Pancreas (tissue), 10 donors: Measurements from ENCODE around the gene ADCY2. TPM values are rescaled to one million over a fixed set of nuclear protein-coding genes. Genes with fewer than 3 reads are reported as not detected.

Experiments
- ATAC-seq, 4 donors: fragments of 200-7000 bp; cut with Tn5 transposase; one replicate each; pipeline versions ENCODE4 v1.8.0 to v1.9.1; 2020; ENCODE audit warnings: mild to moderate bottlenecking in 4 of 4, moderate library complexity in 4 of 4
- DNase-seq, 6 donors: peaks; one replicate each; pipeline ENCODE4 v3.0.0-alpha.2; 2020
- FAIRE-seq: peaks from 2 replicates; lab custom pipeline; 2012; peaks lifted over from hg19 to GRCh38; lab: Jason Lieb, UNC
- H3K27ac ChIP-seq, 4 donors: fragments of 200-600 bp; sonication (generic); 1 replicate in 3 of 4; 2 replicates in 1 of 4; pipeline versions ENCODE4 v1.5.0 to v1.8.0; 2020
- H3K27me3 ChIP-seq, 4 donors: fragments of 200-600 bp; one replicate each; pipeline ENCODE4 v1.8.0; 2021
- H3K36me3 ChIP-seq, 3 donors: fragments of 200-600 bp; sonication (generic) in 1 of 3; one replicate each; pipeline versions ENCODE4 v1.5.0 to v1.8.0; 2020 to 2021
- H3K4me1 ChIP-seq, 3 donors: fragments of 200-600 bp; one replicate each; pipeline ENCODE4 v1.8.0; 2021
- H3K4me3 ChIP-seq, 4 donors: fragments of 200-600 bp; sonication (generic) in 2 of 4; one replicate each; pipeline versions ENCODE4 v1.5.0 to v1.8.0; 2020 to 2021
- H3K9me3 ChIP-seq, 4 donors: fragments of 200-600 bp; one replicate each; pipeline ENCODE4 v1.8.0; 2021
- WGBS, 2 donors: extraction: QIAGEN DNeasy Blood & Tissue Kit; methylation state at CpG; one replicate each; pipeline ENCODE4 v1.1.7; 2013; 5-methylcytosine and 5-hydroxymethylcytosine counted together
- intact Hi-C, 3 donors: fragments of 100-400 bp; cut with DNase I; formaldehyde crosslinking; loops; one replicate each; pipeline versions ENCODE4 v1.11.1 to v1.14.2; 2022
- polyA plus RNA-seq, 2 donors: library from polyadenylated mRNA; stranded (reverse); fragments of 200-250 nt; gene quantifications; one replicate each; pipeline ENCODE4 v1.2.3, GENCODE V29; 2013
- total RNA-seq, 6 donors: library from RNA; stranded (reverse); fragmentation: NEBNext Ultra II Directional in 4 of 6; extraction: Animal tissue kit (Norgen Biotek cat#: 25700) in 4 of 6; gene quantifications; one replicate each; pipeline versions ENCODE4 v1.2.1 to v1.2.4, GENCODE V29; 2021 to 2023
- TF ChIP-seq, protein P1 (sequence below), 4 donors: fragments of 200-600 bp; sonication (generic) in 3 of 4; IDR thresholded peaks; one replicate each; pipeline versions ENCODE4 v1.5.0 to v1.8.0; 2021; ENCODE audit warnings: antibody characterized with exemption in 4 of 4
- donor health status: healthy with polysubstance abuse.
- donor health status: DM: no; HTN: no; CAD: no; lungs with moderate emphysema.
- donor health status: DM: no; HTN: no; CAD: no.
- donor health status: control.
- donor health status: control.
- donor health status: Bipolar disorder and iron deficiency.
- donor health status: DM: yes; HTN: yes; CAD: no.
- donor health status: DM: no; HTN: no; CAD: no.
- donor health status: DM: no; HTN: no; CAD: no.
- donor health status: DM: yes; HTN: yes; CAD: no.

ADCY2 gene
- total and polyA plus RNA-seq, 8 donors = 0.19 to 2.2 (median 0.50) TPM

DNA sequence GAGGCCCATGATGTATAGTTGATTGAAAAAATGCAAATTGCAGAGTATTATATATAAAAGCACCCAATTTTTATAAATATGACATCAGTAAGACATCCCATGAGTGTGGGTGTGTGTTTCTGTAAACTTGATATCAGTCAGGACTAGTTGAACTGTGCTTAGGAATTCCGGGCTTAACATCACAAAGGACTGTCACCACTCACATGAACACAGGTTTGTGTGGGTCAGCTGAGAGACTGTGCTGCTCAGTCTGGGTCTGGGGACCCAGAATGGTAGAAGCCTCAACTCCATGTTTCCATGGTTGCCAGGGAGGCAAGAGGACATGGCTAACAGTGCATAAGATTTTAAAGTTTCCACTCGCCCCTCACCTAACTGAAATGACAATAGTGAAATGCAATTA is 120.3 kb downstream of the ADCY2 start:
- DNase-seq (no peak), FAIRE-seq (no peak), ATAC-seq (no peak)
- H3K36me3 ChIP-seq = no peaks in the 10 kb centered on the region
- intact Hi-C loops = no loop called here
- H3K27ac ChIP-seq = no peak overlapping the region
- TF ChIP-seq, protein P1, sequence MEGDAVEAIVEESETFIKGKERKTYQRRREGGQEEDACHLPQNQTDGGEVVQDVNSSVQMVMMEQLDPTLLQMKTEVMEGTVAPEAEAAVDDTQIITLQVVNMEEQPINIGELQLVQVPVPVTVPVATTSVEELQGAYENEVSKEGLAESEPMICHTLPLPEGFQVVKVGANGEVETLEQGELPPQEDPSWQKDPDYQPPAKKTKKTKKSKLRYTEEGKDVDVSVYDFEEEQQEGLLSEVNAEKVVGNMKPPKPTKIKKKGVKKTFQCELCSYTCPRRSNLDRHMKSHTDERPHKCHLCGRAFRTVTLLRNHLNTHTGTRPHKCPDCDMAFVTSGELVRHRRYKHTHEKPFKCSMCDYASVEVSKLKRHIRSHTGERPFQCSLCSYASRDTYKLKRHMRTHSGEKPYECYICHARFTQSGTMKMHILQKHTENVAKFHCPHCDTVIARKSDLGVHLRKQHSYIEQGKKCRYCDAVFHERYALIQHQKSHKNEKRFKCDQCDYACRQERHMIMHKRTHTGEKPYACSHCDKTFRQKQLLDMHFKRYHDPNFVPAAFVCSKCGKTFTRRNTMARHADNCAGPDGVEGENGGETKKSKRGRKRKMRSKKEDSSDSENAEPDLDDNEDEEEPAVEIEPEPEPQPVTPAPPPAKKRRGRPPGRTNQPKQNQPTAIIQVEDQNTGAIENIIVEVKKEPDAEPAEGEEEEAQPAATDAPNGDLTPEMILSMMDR (IDR thresholded peaks at IDR 0.05) = no peak
- no peaks in the 10 kb centered on the region for H3K4me1 ChIP-seq
- WGBS, 2 donors = 54 to 65% methylated on average over 2 of the region's 2 CpGs
- H3K4me3 ChIP-seq = no peak overlapping the region
- no peaks in the 10 kb centered on the region for H3K27me3 ChIP-seq
- H3K9me3 ChIP-seq = no peaks in the 10 kb centered on the region

DNA sequence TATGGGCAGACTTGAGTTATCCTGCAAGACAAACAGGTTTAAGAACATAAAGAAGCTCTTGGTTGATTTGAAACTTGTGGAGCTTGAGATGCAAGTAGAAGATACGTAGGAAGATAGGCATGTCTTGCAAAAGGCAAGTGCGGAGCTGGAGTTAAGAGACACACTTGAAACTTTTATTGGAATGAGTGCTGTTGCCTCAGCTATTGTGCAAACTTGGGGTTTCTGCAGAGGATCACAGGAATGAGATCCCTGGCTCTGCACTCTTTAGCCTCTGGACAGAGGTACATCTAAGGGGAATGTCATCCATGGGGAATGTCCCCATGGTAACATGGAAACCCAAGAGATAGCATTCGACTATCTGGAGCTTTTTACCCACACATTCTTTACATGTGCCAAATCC is 121.1 kb downstream of the ADCY2 start:
- ATAC-seq = no peak
- H3K4me1 ChIP-seq = no peaks in the 10 kb centered on the region

DNA sequence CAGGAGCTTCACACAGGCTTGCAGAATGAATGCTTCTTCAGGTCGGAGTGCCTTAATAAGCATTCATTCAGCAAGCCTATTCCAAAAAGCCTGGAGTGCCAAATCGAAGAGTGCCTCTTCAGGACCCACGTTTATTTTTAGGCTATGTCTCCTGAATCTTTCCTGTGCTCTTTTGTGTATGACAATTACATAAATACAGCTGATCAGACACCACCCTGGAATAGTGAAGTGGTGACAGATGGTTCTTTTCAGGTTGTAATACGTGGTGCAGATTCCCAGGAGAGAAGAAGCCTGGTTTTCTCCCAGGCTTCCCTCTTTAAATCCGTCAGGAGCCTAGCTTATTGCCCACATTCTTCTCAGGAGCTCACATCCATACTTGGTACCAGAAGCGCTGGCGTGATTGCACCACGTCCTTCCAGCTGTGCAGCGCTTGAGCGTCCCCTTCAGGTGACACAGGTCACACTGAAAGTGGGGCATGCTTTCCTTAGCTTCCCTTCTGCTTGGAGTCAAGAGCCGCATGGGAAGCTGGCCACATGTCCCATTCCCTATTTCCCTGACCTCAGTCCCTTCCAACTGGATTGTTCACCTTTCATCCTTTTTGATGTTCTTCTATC is 123.1 kb downstream of the ADCY2 start:
- Histone ChIP-seq H3K9me3 (no peaks in the 10 kb centered on the region), H3K27me3 (no peaks in the 10 kb centered on the region), H3K4me1 (no peaks in the 10 kb centered on the region), H3K4me3 (no peak overlapping the region), H3K36me3 (no peaks in the 10 kb centered on the region), H3K27ac (no peak overlapping the region)
- intact Hi-C loops = no loop called here
- DNase-seq = no peak
- TF ChIP-seq, protein P1 (IDR thresholded peaks at IDR 0.05) = no peak
- FAIRE-seq = no peak
- WGBS, 2 donors = 40 to 48% methylated on average over 11 of the region's 11 CpGs
- ATAC-seq = no peak

More for the DNA sequence above, 121.1 kb downstream of the ADCY2 start:
- FAIRE-seq (no peak), DNase-seq (no peak)
- Histone ChIP-seq H3K4me3 (no peak overlapping the region), H3K27ac (no peak overlapping the region), H3K36me3 (no peaks in the 10 kb centered on the region), H3K9me3 (no peaks in the 10 kb centered on the region), H3K27me3 (no peaks in the 10 kb centered on the region)
- TF ChIP-seq, protein P1 (IDR thresholded peaks at IDR 0.05) = no peak
- intact Hi-C loops = no loop called here
- 46 to 67% methylated on average over 3 of the region's 3 CpGs for WGBS, 2 donors

DNA sequence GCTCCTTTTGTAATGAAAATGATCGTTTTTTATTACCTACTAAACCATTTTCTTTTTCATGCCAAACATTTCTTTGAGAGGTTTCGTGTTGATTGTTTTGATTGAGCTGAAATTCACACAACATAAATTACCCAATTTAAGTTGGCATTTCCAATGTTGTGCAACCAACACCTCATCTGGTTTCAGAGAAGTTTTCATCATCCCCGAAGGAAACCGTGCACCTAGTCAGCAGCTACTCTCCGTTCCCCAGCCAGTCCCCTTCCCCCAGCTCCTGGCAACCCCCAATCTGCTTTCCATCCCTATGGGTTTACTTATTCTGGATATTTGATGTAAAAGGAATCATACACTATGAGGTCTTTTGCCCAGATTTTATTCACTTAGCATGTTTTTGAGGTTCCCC is 123.6 kb downstream of the ADCY2 start:
- no peak for DNase-seq
- no peaks in the 10 kb centered on the region for H3K27me3 ChIP-seq
- intact Hi-C loops = no loop called here
- H3K4me1 ChIP-seq = no peaks in the 10 kb centered on the region
- no peak overlapping the region for H3K4me3 ChIP-seq
- no peak overlapping the region for H3K27ac ChIP-seq
- no peaks in the 10 kb centered on the region for H3K9me3 ChIP-seq
- ATAC-seq = no peak
- no peaks in the 10 kb centered on the region for H3K36me3 ChIP-seq
- no peak for FAIRE-seq
- WGBS, 2 donors = 46 to 54% methylated on average over 5 of the region's 5 CpGs
- TF ChIP-seq, protein P1 (IDR thresholded peaks at IDR 0.05) = no peak

DNA sequence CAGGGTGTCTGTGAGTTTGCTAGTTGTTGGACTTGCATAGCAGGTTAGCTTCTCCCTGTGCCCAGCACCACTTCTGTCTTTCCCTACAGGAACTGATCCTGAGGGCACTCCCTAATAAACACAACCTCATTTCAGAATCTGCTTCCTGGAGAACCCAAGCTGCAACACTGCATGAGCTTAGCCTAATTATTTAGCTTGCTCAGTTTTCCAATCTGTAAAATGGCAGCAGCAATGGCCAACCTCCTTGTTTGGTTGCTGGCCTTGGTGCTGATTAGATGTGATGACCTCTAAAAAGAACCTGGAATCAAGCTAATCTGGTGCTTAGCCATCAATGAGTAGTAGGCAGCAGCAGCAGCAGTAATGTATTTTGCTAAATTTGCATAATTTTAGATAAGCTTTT is 133.9 kb downstream of the ADCY2 start:
- intact Hi-C loops = no loop called here
- no peak overlapping the region for H3K27ac ChIP-seq
- no peak for ATAC-seq
- no peaks in the 10 kb centered on the region for H3K9me3 ChIP-seq
- no peaks in the 10 kb centered on the region for H3K4me1 ChIP-seq
- no peak for DNase-seq
- no peaks in the 10 kb centered on the region for H3K27me3 ChIP-seq
- H3K36me3 ChIP-seq = no peaks in the 10 kb centered on the region
- TF ChIP-seq, protein P1 (IDR thresholded peaks at IDR 0.05) = no peak
- no peak overlapping the region for H3K4me3 ChIP-seq
- no peak for FAIRE-seq
